Measurements from ENCODE around the gene GRK1. TPM values are rescaled to one million over a fixed set of nuclear protein-coding genes. Genes with fewer than 3 reads are reported as not detected.

Gene GRK1
- total RNA-seq, 1 donor, result not detected

DNA sequence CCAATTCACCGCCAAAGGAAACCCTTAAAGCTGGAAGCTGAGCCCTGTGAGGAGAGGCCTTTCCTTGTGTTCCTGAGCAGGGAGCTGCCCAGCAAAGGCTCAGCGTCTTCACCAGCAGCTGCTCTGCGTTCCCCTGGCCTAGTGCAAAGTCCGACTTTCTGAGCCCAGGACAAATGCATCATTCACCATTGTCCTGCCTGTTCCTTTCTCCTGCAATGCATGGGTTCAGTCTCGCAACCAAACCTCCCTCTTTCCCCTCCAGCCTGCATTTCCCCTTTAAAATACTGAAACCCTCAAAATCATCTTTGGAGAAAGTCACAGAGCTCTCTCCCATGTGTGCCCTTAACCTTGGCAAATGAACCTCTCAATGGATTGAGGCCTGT lies 79.1 kb downstream of the GRK1 start:
- no peak for DNase-seq (ENCODE audit: low read depth)
- TF ChIP-seq, protein P1, sequence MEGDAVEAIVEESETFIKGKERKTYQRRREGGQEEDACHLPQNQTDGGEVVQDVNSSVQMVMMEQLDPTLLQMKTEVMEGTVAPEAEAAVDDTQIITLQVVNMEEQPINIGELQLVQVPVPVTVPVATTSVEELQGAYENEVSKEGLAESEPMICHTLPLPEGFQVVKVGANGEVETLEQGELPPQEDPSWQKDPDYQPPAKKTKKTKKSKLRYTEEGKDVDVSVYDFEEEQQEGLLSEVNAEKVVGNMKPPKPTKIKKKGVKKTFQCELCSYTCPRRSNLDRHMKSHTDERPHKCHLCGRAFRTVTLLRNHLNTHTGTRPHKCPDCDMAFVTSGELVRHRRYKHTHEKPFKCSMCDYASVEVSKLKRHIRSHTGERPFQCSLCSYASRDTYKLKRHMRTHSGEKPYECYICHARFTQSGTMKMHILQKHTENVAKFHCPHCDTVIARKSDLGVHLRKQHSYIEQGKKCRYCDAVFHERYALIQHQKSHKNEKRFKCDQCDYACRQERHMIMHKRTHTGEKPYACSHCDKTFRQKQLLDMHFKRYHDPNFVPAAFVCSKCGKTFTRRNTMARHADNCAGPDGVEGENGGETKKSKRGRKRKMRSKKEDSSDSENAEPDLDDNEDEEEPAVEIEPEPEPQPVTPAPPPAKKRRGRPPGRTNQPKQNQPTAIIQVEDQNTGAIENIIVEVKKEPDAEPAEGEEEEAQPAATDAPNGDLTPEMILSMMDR (IDR thresholded peaks at IDR 0.05; ENCODE audit: insufficient read depth, low read depth, low read length), result no peak
- H3K4me3 ChIP-seq (ENCODE audit: low read depth, low read length), result no peak overlapping the region

DNA sequence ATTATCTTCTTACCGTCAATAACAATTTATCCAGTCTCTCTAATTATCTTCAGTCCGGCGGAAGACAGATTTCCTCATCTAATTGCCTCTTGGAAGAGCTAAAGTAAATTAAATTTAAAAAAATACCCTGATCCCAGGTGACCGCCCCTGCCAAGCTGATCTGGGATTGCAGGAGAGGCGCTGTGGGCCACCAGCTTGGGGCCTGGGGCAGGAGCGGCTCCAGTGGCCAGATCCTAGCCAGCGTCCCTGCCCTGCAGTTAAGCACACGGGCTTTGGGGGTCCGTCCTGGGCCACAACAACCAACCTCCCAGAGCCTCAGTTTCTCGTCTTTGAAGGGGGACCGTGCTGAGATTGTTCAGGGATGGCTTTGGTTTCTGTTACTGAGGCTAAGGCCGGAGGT lies 79.7 kb downstream of the GRK1 start:
- TF ChIP-seq, protein P1 (IDR thresholded peaks at IDR 0.05; ENCODE audit: insufficient read depth, low read depth, low read length), result no peak
- H3K4me3 ChIP-seq (ENCODE audit: low read depth, low read length), result no peak overlapping the region
- no peak for DNase-seq (ENCODE audit: low read depth)

DNA sequence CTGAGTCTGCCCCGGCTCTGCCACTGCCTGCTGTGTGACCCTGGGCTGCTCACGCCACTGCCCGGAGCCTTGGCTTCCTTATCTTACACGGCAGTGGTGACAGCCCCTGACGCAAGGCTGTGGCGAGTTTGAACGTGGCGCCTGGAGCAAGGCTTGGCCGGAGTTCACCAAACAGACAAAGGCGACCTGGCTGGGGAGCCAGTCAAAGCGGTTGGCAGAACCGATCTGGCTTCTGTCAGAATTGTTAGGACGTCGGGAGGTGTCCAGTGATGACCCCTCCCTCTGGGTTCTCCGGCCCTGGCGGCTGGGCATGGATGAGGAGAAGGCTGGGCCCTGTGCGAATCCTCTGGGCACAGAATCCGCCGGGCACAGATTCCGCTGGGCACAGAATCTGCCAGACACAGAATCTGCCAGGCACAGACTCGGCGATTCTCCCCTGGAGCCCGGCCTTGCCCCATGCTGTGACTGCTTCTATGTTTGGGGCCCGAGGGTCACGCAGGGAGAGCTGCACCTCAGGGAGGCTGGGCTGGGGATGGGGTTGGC lies 80.3 kb downstream of the GRK1 start:
- no peak for DNase-seq (ENCODE audit: low read depth)
- TF ChIP-seq, protein P1 (IDR thresholded peaks at IDR 0.05; ENCODE audit: insufficient read depth, low read depth, low read length), result no peak

DNA sequence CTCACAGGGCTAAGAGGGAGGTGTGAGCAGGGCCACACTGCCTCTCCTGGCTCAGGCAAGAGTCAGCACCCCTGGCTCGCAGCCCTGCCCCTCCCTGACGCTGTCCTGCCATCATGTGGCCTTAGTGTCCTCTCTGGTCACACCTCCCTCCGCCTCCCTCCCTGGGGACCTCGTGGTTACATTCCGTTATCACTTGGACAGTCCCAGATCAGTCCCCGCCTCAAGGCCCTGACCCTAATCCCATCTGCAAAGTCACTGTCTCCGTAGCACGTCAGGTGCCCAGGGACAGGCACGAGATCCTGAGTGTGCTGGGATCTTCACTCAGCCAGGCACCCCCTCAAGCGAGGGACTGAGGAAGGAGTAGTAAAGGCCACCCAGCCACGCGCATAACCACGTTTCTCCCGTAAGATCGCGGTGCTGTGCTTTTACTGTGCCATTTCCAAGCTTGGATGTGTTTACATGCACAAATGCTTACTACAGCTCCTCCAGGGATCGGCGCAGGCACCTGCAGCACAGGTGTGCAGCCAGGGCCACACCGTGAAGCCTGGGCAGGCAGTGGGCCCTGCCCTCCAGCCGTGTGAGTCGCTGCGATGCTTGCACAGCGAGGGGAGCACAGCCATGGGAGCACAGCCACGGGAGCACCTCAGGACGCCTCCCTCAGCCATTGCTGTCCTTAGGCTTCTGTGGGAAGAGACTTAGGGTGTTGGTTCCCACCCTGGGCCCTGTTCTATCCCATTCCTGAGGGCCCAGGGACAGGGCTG lies 81.3 kb downstream of the GRK1 start:
- H3K4me3 ChIP-seq (ENCODE audit: low read depth, low read length), result no peak overlapping the region
- TF ChIP-seq, protein P1 (IDR thresholded peaks at IDR 0.05; ENCODE audit: insufficient read depth, low read depth, low read length), result no peak
- no peak for DNase-seq (ENCODE audit: low read depth)

More for the DNA sequence above, 80.3 kb downstream of the GRK1 start:
- H3K4me3 ChIP-seq (ENCODE audit: low read depth, low read length), result no peak overlapping the region

DNA sequence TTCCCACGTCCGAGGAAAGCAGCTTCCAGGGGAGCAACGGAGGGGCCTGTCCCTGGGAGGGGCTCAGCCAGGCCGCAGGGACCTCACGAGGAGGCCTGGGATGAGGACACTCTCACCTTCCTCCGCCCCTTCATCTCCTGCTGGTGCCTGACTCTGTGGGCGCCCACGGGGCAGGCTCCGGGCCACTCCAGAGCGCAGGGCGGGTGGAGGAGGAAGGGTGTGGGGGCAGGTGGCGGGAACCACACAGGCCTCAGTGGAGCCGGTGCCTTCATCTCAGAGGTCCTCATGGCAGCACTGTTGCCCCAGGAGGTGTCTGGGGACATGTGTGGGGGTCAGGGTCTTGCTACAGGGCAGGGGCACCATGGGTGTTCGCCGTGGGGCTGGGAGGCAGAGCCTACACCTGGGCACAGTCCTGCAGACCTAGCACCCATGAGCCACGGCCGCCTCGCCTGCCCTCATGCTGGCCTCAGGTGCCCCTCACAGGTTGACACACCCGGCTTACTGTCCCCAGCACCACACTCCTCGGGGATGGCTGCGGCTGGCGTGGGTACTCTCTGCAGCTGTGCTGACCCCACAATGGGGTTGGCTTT lies 81.9 kb downstream of the GRK1 start:
- TF ChIP-seq, protein P1 (IDR thresholded peaks at IDR 0.05; ENCODE audit: insufficient read depth, low read depth, low read length), result no peak
- H3K4me3 ChIP-seq (ENCODE audit: low read depth, low read length), result no peak overlapping the region
- DNase-seq (ENCODE audit: low read depth), result no peak

DNA sequence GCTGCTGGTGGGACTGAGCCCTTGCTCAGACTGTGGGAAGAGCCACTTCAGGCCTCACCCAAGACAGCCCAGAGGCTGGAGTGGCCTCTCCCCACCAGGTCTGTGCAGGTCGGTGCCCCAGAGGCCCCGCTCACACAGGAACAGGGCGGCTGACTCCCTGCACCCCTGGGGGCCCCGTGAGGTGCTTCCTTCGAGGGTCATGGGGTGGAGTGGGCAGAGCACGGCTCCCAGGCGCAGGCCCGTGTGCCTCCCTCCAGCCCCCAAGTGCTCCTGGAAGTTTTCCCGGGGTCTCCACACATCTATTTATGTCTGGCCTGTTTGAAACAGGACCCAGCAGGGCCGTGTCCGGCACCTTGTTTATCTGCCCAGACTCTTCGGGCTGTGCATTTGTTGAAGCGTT lies 82.5 kb downstream of the GRK1 start:
- H3K4me3 ChIP-seq (ENCODE audit: low read depth, low read length), result no peak overlapping the region
- TF ChIP-seq, protein P1 (IDR thresholded peaks at IDR 0.05; ENCODE audit: insufficient read depth, low read depth, low read length), result no peak
- DNase-seq (ENCODE audit: low read depth), result no peak
